Measurements from ENCODE around the gene P3H1. TPM values are rescaled to one million over a fixed set of nuclear protein-coding genes. Genes with fewer than 3 reads are reported as not detected.

Gene P3H1
- total and polyA plus RNA-seq, 9 donors = 22.5 to 47.0 (median 39.4) TPM

- DNase-seq = no peak
- intact Hi-C loops (cut with DNase I) = no loop called here
- Histone ChIP-seq H3K27me3 (no peaks in the 10 kb centered on the region), H3K27ac (no peak overlapping the region), H3K9me3 (no peaks in the 10 kb centered on the region), H3K4me1 (ENCODE audit: insufficient read depth) (no peaks in the 10 kb centered on the region), H3K4me3 (no peak overlapping the region), H3K36me3 (no peaks in the 10 kb centered on the region)
- TF ChIP-seq, protein P1, sequence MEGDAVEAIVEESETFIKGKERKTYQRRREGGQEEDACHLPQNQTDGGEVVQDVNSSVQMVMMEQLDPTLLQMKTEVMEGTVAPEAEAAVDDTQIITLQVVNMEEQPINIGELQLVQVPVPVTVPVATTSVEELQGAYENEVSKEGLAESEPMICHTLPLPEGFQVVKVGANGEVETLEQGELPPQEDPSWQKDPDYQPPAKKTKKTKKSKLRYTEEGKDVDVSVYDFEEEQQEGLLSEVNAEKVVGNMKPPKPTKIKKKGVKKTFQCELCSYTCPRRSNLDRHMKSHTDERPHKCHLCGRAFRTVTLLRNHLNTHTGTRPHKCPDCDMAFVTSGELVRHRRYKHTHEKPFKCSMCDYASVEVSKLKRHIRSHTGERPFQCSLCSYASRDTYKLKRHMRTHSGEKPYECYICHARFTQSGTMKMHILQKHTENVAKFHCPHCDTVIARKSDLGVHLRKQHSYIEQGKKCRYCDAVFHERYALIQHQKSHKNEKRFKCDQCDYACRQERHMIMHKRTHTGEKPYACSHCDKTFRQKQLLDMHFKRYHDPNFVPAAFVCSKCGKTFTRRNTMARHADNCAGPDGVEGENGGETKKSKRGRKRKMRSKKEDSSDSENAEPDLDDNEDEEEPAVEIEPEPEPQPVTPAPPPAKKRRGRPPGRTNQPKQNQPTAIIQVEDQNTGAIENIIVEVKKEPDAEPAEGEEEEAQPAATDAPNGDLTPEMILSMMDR (IDR thresholded peaks at IDR 0.05) = no peak
- no peak for TF ChIP-seq POLR2A (IDR thresholded peaks at IDR 0.05)
- 83 to 86% (median 85%) methylated on average over 7 of the region's 7 CpGs for WGBS, 3 donors
These were observed 32.4 kb downstream of the P3H1 start for GRCh38 chr1:42734201-42735035.

DNA sequence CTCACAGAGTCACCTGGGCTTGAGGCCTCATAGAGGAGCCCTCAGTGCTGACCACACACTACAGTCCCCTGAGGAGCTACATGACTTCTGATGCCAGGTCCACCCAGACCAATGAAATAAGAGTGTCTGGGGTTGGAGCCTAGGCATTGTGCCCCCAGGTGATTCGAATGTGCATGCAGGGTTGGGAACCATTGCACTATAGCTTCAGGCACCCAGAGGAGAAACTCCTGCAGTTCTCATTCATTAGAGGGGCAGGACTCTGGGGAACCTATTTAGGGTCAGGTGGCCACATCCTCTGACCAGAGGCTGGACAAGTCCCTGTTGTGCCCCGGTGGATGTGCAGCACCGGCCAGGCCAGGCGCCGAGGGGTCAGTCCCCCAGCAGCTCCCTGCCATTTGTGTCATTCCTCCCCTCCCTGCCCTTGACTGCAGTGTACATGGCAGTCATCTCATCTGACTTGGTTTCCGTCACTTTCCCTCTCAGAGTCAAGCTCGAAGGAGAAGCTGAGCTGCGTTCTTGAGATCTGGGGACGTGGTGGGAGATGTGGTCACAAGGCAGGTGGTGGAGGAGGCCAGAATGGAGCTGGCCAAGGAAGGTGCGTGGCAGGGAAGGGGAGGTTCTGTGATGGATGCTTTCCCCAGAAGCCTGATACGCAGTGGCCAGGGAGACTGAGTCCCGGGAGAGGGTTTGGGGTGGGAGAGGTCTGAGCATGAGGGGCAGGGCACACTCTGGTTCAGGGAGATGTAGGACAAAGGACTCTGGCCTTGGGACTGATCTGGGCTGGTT lies 33.2 kb downstream of the P3H1 start:
- Histone ChIP-seq H3K27ac (no peak overlapping the region), H3K27me3 (no peaks in the 10 kb centered on the region), H3K36me3 (no peaks in the 10 kb centered on the region), H3K9me3 (no peaks in the 10 kb centered on the region), H3K4me3 (no peak overlapping the region), H3K4me1 (ENCODE audit: insufficient read depth) (no peaks in the 10 kb centered on the region)
- intact Hi-C loops (cut with DNase I) = no loop called here
- no peak for DNase-seq
- 82 to 89% (median 84%) methylated on average over 12 of the region's 12 CpGs for WGBS, 3 donors
- TF ChIP-seq, protein P1 (IDR thresholded peaks at IDR 0.05) = no peak
- TF ChIP-seq EP300 (IDR thresholded peaks at IDR 0.05) = no peak
- no peak for TF ChIP-seq POLR2A (IDR thresholded peaks at IDR 0.05)

GRCh38 chr1:42732126-42732680 lies 34.6 kb downstream of the P3H1 start:
- Histone ChIP-seq H3K4me3 (no peak overlapping the region), H3K4me1 (ENCODE audit: insufficient read depth) (no peaks in the 10 kb centered on the region), H3K9me3 (no peaks in the 10 kb centered on the region), H3K36me3 (no peaks in the 10 kb centered on the region), H3K27ac (no peak overlapping the region), H3K27me3 (no peaks in the 10 kb centered on the region)
- TF ChIP-seq POLR2A (IDR thresholded peaks at IDR 0.05) = no peak
- TF ChIP-seq, protein P1 (IDR thresholded peaks at IDR 0.05) = no peak
- TF ChIP-seq EP300 (IDR thresholded peaks at IDR 0.05) = no peak
- no peak for DNase-seq
- WGBS, 3 donors = 78 to 85% (median 80%) methylated on average over 10 of the region's 10 CpGs
- intact Hi-C loops (cut with DNase I) = no loop called here

DNA sequence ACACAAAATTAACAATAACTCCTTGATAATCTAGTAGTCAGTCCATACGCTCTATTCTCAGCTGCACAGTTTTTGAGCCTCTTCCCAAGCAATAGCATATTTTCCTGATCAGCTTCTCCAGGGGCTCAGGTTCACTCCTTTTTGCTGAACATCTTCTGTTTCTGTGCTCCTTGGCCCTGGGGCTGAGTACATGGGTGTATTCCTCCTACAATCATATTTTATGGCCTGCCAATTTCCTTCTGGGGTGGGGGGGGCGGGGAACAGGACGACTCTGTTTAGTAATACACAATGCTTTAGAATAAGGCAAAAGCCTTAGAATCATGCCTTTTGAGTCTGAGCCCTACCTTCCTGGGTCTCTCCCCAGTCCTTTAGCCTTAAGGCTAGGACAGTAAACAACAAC lies 35.2 kb downstream of the P3H1 start:
- Histone ChIP-seq H3K27ac (no peak overlapping the region), H3K9me3 (no peaks in the 10 kb centered on the region), H3K27me3 (no peaks in the 10 kb centered on the region), H3K4me1 (ENCODE audit: insufficient read depth) (no peaks in the 10 kb centered on the region), H3K36me3 (no peaks in the 10 kb centered on the region), H3K4me3 (no peak overlapping the region)
- 58 to 72% (median 60%) methylated on average over 3 of the region's 3 CpGs for WGBS, 3 donors
- DNase-seq = no peak
- no peak for TF ChIP-seq EP300 (IDR thresholded peaks at IDR 0.05)
- no peak for TF ChIP-seq POLR2A (IDR thresholded peaks at IDR 0.05)
- TF ChIP-seq, protein P1 (IDR thresholded peaks at IDR 0.05) = no peak
- intact Hi-C loops (cut with DNase I) = no loop called here

Measured in ovary (tissue), 9 donors.